Neural progenitor cell (in vitro differentiated cells): ENCODE results near the gene IGFL1. TPM values are rescaled to one million over a fixed set of nuclear protein-coding genes. Genes with fewer than 3 reads are reported as not detected.

Experiments used
- DNase-seq: peaks from one replicate; pipeline ENCODE4 v3.0.0-alpha.2; 2016; ENCODE audit warnings: low spot score
- H2AFZ ChIP-seq: fragments of 200-600 bp; sonication (generic); replicated peaks from 2 replicates; pipeline ENCODE4 v1.6.1; 2016; ENCODE audit warnings: antibody characterized with exemption
- H3F3A ChIP-seq: fragments of 200-600 bp; sonication (generic); 2 replicates; pipeline ENCODE4 v1.6.1; 2016; ENCODE audit warnings: antibody characterized with exemption, low read depth
- H3K27ac ChIP-seq: fragments of 200-600 bp; sonication (generic); 2 replicates; pipeline ENCODE4 v1.5.1; 2016; ENCODE audit warnings: mild to moderate bottlenecking
- H3K27me3 ChIP-seq: fragments of 200-600 bp; sonication (generic); 2 replicates; pipeline ENCODE4 v1.6.1; 2016; ENCODE audit warnings: mild to moderate bottlenecking, moderate library complexity
- H3K36me3 ChIP-seq: fragments of 200-600 bp; sonication (generic); 2 replicates; pipeline ENCODE4 v1.5.1; 2016
- H3K4me1 ChIP-seq: fragments of 200-600 bp; sonication (generic); 2 replicates; pipeline ENCODE4 v1.6.1; 2016; ENCODE audit warnings: mixed run types
- H3K4me2 ChIP-seq: fragments of 200-600 bp; sonication (generic); 2 replicates; pipeline ENCODE4 v1.6.1; 2016
- H3K4me3 ChIP-seq: fragments of 200-600 bp; sonication (generic); 2 replicates; pipeline ENCODE4 v1.5.1; 2016
- H3K79me2 ChIP-seq: fragments of 200-600 bp; sonication (generic); 2 replicates; pipeline ENCODE4 v1.6.1; 2016; ENCODE audit warnings: low read depth
- H3K9ac ChIP-seq: fragments of 200-600 bp; sonication (generic); 2 replicates; pipeline ENCODE4 v1.6.1; 2016
- H3K9me3 ChIP-seq: fragments of 200-600 bp; sonication (generic); 2 replicates; pipeline ENCODE4 v1.5.1; 2016; ENCODE audit warnings: low read depth
- H4K20me1 ChIP-seq: fragments of 200-600 bp; sonication (generic); 2 replicates; pipeline ENCODE4 v1.6.1; 2016; ENCODE audit warnings: low read depth
- H3K27ac Mint-ChIP-seq: 3 replicates; pipeline ENCODE4 v1.8.0; 2021; ENCODE audit warnings: mixed read lengths
- H3K27me3 Mint-ChIP-seq: 2 replicates; pipeline ENCODE4 v1.8.0; 2022; ENCODE audit warnings: low read depth, mild to moderate bottlenecking, inconsistent platforms, moderate library complexity, mixed read lengths; ENCODE audit not compliant: insufficient read depth
- H3K36me3 Mint-ChIP-seq: 3 replicates; pipeline ENCODE4 v1.8.0; 2021; ENCODE audit warnings: mixed read lengths
- H3K4me1 Mint-ChIP-seq: 3 replicates; pipeline ENCODE4 v1.8.0; 2021; ENCODE audit warnings: mixed read lengths
- H3K4me3 Mint-ChIP-seq: 3 replicates; pipeline ENCODE4 v1.8.0; 2021; ENCODE audit warnings: mild to moderate bottlenecking, moderate library complexity, mixed read lengths
- H3K9me3 Mint-ChIP-seq: 3 replicates; pipeline ENCODE4 v1.8.0; 2020; ENCODE audit warnings: mixed read lengths
- CTCF ChIP-seq: fragments of 200-600 bp; sonication (generic); IDR thresholded peaks from 2 replicates; pipeline ENCODE4 v1.5.1; 2017; ENCODE audit warnings: antibody characterized with exemption, mild to moderate bottlenecking
- EZH2 ChIP-seq: fragments of 200-600 bp; sonication (generic); IDR thresholded peaks from 2 replicates; pipeline ENCODE4 v1.6.1; 2017; ENCODE audit warnings: antibody characterized with exemption, mild to moderate bottlenecking, moderate library complexity
- EZH2phosphoT487 ChIP-seq: fragments of 200-600 bp; sonication (generic); IDR thresholded peaks from 2 replicates; pipeline ENCODE4 v1.6.1; 2017; ENCODE audit warnings: antibody characterized with exemption
- total RNA-seq: library from RNA; depleted of rRNA; stranded (reverse); fragments of >200 nt; gene quantifications from 2 replicates; pipeline ENCODE4 v1.2.3, GENCODE V29; 2015; ENCODE audit warnings: low replicate concordance

Gene IGFL1
- total RNA-seq, 1 donor from 2014 or later, result not detected

- Mint-ChIP-seq H3K27ac (peak overlapping the region; percentile 9), H3K9me3 (no peaks in the 10 kb centered on the region), H3K27me3 (peaks cover 2% of the 10 kb centered on the region), H3K4me3 (no peak overlapping the region), H3K4me1 (no peaks in the 10 kb centered on the region), H3K36me3 (no peaks in the 10 kb centered on the region)
- Histone ChIP-seq H3K4me1 (no peaks in the 10 kb centered on the region), H3K4me3 (no peak overlapping the region), H3K4me2 (no peak overlapping the region), H3K27ac (no peak overlapping the region), H4K20me1 (no peaks in the 10 kb centered on the region), H2AFZ (no peak overlapping the region), H3K9me3 (no peaks in the 10 kb centered on the region), H3K36me3 (no peaks in the 10 kb centered on the region), H3F3A (no peaks in the 10 kb centered on the region), H3K9ac (no peak overlapping the region), H3K27me3 (no peaks in the 10 kb centered on the region), H3K79me2 (no peaks in the 10 kb centered on the region)
- TF ChIP-seq EZH2phosphoT487 (no peak), CTCF (no peak), EZH2 (no peak)
- DNase-seq, result no peak
Measured at GRCh38 chr19:46196410-46197124, 33.0 kb upstream of the IGFL1 start.

GRCh38 chr19:46197314-46198070 is 32.0 kb upstream of the IGFL1 start:
- H3K27ac ChIP-seq, result no peak overlapping the region
- no peak overlapping the region for H3K4me3 ChIP-seq
- no peak overlapping the region for H3K4me2 ChIP-seq
- no peaks in the 10 kb centered on the region for H4K20me1 ChIP-seq
- no peaks in the 10 kb centered on the region for H3K4me1 Mint-ChIP-seq
- no peak for TF ChIP-seq CTCF
- no peak for TF ChIP-seq EZH2phosphoT487
- TF ChIP-seq EZH2, result no peak
- H3K9me3 ChIP-seq, result no peaks in the 10 kb centered on the region
- no peaks in the 10 kb centered on the region for H3K79me2 ChIP-seq
- no peak for DNase-seq
- H3K27me3 ChIP-seq, result no peaks in the 10 kb centered on the region
- H3K4me1 ChIP-seq, result no peaks in the 10 kb centered on the region
- peaks cover 5% of the 10 kb centered on the region for H3K9me3 Mint-ChIP-seq
- H2AFZ ChIP-seq, result no peak overlapping the region
- H3K27ac Mint-ChIP-seq, result no peak overlapping the region
- H3K4me3 Mint-ChIP-seq, result no peak overlapping the region
- H3K36me3 Mint-ChIP-seq, result no peaks in the 10 kb centered on the region
- no peaks in the 10 kb centered on the region for H3K36me3 ChIP-seq
- no peak overlapping the region for H3K9ac ChIP-seq
- H3K27me3 Mint-ChIP-seq, result peaks cover 2% of the 10 kb centered on the region
- no peaks in the 10 kb centered on the region for H3F3A ChIP-seq

- H3K4me3 Mint-ChIP-seq, result no peak overlapping the region
- no peak for DNase-seq
Measured at GRCh38 chr19:46198756-46199155, 30.8 kb upstream of the IGFL1 start.

More at GRCh38 chr19:46198756-46199155, 30.8 kb upstream of the IGFL1 start:
- Histone ChIP-seq H3F3A (no peaks in the 10 kb centered on the region), H3K4me2 (no peak overlapping the region), H3K9me3 (no peaks in the 10 kb centered on the region), H3K9ac (no peak overlapping the region), H3K36me3 (no peaks in the 10 kb centered on the region), H3K4me1 (no peaks in the 10 kb centered on the region), H3K27ac (no peak overlapping the region), H2AFZ (no peak overlapping the region), H3K79me2 (no peaks in the 10 kb centered on the region), H4K20me1 (no peaks in the 10 kb centered on the region), H3K4me3 (no peak overlapping the region), H3K27me3 (no peaks in the 10 kb centered on the region)
- Mint-ChIP-seq H3K4me1 (no peaks in the 10 kb centered on the region), H3K27ac (peak overlapping the region; percentile 52), H3K36me3 (no peaks in the 10 kb centered on the region), H3K9me3 (peaks cover 5% of the 10 kb centered on the region), H3K27me3 (peaks cover 4% of the 10 kb centered on the region)
- TF ChIP-seq EZH2phosphoT487 (no peak), CTCF (no peak), EZH2 (no peak)
